IMR-90 (cell line): Measurements from ENCODE around the gene SEPHS1.

Experiments used
- BHLHE40 ChIP-seq: fragments of 150-350 bp; IDR thresholded peaks from 2 replicates; pipeline ENCODE4 v1.6.1; 2016; ENCODE audit warnings: mild to moderate bottlenecking, low read depth, low read length
- CEBPB ChIP-seq: IDR thresholded peaks from 2 replicates; pipeline ENCODE4 v1.6.1; 2012; ENCODE audit warnings: low read depth, low read length, improper control_type of control experiment
- CHD1 ChIP-seq: IDR thresholded peaks from 2 replicates; pipeline ENCODE4 v1.6.1; 2012; ENCODE audit warnings: low read depth, low read length, improper control_type of control experiment
- CTCF ChIP-seq: conservative IDR thresholded peaks from 2 replicates; pipeline ENCODE4 v1.5.1; 2012; ENCODE audit warnings: mild to moderate bottlenecking, low read depth, low read length, improper control_type of control experiment
- ELK1 ChIP-seq: fragments of 150-350 bp; IDR thresholded peaks from 2 replicates; pipeline ENCODE4 v1.6.1; 2016; ENCODE audit warnings: low read depth, mild to moderate bottlenecking, low read length, moderate library complexity, borderline replicate concordance
- FOS ChIP-seq: fragments of 150-350 bp; IDR thresholded peaks from 2 replicates; pipeline ENCODE4 v1.6.1; 2016; ENCODE audit warnings: low read depth, low read length
- MAFK ChIP-seq: IDR thresholded peaks from 2 replicates; pipeline ENCODE4 v1.6.1; 2012; ENCODE audit warnings: low read depth, low read length, improper control_type of control experiment
- MXI1 ChIP-seq: IDR thresholded peaks from 2 replicates; pipeline ENCODE4 v1.6.1; 2012; ENCODE audit warnings: low read depth, mild to moderate bottlenecking, low read length, moderate library complexity, borderline replicate concordance
- POLR2A ChIP-seq: IDR thresholded peaks from 2 replicates; pipeline ENCODE4 v1.6.1; 2012; ENCODE audit warnings: mild to moderate bottlenecking, low read depth, low read length
- SMC3 ChIP-seq: fragments of 150-350 bp; IDR thresholded peaks from 2 replicates; pipeline ENCODE4 v1.6.1; 2016; ENCODE audit warnings: low read depth, mild to moderate bottlenecking, antibody characterized with exemption, low read length, moderate library complexity
- TF ChIP-seq, protein P1 (sequence below): fragments of 150-350 bp; IDR thresholded peaks from 2 replicates; pipeline ENCODE4 v1.6.1; 2017; ENCODE audit warnings: mild to moderate bottlenecking, antibody characterized with exemption, low read length, low read depth

- TF ChIP-seq SMC3: no peak
- no peak for TF ChIP-seq POLR2A
- TF ChIP-seq MAFK: no peak
- no peak for TF ChIP-seq CTCF
- no peak for TF ChIP-seq MXI1
- TF ChIP-seq CHD1: no peak
- TF ChIP-seq BHLHE40: no peak
- TF ChIP-seq ELK1: no peak
- no peak for TF ChIP-seq CEBPB
- no peak for TF ChIP-seq FOS
- TF ChIP-seq, protein P1, sequence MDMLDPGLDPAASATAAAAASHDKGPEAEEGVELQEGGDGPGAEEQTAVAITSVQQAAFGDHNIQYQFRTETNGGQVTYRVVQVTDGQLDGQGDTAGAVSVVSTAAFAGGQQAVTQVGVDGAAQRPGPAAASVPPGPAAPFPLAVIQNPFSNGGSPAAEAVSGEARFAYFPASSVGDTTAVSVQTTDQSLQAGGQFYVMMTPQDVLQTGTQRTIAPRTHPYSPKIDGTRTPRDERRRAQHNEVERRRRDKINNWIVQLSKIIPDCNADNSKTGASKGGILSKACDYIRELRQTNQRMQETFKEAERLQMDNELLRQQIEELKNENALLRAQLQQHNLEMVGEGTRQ: no peak
Observed at GRCh38 chr10:13316635-13317311, 31.3 kb downstream of the SEPHS1 start.
